ENCODE results near the gene RBM15B.

GRCh38 chr3:51362476-51362875, 28.6 kb upstream of the RBM15B start:
- no peak for TF ChIP-seq CTCF (conservative IDR thresholded peaks at IDR 0.05; ENCODE audit: low read length)
- TF ChIP-seq EZH2phosphoT487 (IDR thresholded peaks at IDR 0.05; ENCODE audit: borderline replicate concordance, low read depth, low read length) = no peak
